HG02943 (cell line): ENCODE data around the gene FILIP1L.

Experiments
- ATAC-seq: cut with Tn5 transposase; IDR thresholded peaks from one replicate; pipeline ENCODE4 v1.9.1; 2021; ENCODE audit warnings: mild to moderate bottlenecking, low read depth, moderate library complexity; ENCODE audit not compliant: unreplicated experiment

The FILIP1L gene

DNA sequence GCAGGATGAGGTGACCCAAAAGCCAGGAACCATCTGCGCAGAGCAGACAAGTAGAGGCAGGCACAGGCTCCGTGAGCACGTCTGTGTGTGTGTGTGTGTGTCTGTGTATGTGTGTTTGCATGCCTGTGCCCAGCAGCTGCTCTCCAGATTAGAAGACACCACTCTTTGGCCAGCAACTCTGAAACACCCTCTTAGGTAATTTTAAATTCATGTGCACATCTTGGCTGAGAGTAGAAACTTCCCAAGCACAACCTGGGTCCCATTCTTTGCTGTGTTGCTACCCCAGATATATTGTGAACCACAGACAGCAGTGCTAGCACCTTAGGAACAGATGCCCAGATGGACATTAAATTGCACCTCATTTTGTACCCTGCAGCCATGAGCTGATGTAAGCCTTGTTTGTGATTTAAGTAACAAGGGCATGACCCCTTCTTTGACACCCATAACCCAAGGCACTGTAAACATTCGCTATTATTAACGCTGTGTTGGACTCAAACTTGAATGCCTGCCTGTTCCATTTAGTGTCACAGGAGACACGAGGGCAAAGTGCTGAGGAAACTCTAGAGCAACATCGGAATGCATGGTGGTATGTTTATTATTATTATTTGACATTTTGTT is at the start of gene FILIP1L:
Gene FILIP1L (minus strand): TSS at position 89 of the 618 bp plus-strand sequence.
- ATAC-seq, result no peak

- ATAC-seq, result no peak
Observed at GRCh38 chr3:100163787-100164186, 49.5 kb upstream of the FILIP1L start.

DNA sequence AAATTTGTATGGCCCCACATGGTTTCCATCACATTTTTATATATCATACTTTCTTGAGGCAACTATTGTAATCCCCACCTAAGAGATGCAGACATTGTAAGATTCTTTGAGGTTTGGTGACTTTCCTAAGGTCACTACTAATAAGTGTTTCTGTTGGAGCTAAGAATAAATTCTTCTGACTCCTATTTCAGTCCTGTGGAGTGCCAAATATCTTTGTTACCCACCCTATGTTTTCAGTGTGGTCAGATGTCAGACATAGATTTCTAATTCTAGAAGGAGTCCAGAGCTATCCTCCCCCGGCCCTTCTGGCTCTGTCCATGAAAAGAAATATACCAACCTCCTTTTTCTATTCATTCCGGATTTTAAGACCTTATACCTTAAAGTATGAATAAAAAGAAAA is 46.2 kb upstream of the FILIP1L start:
- ATAC-seq, result no peak

- no peak for ATAC-seq
Observed at GRCh38 chr3:100159331-100160153, 45.2 kb upstream of the FILIP1L start.

DNA sequence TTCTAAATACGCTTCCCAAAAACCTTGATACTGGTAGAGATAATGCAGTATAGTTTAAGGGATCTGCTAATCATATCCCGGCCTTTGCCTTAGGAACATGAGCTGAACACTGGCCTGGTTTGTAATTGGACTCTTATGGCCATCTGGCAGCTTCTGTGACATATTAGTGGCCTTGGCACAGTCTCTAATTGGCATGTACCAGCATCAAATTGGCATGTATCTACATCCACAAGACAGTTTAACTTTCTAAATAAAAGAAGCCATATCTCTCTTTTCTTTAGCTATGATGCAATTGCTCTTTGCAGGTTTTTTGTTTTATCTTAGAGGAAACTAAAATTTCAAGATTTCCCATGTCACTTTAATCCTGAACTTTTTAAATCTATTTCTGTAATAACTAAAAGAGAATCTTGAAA is 44.6 kb upstream of the FILIP1L start:
- no peak for ATAC-seq

DNA sequence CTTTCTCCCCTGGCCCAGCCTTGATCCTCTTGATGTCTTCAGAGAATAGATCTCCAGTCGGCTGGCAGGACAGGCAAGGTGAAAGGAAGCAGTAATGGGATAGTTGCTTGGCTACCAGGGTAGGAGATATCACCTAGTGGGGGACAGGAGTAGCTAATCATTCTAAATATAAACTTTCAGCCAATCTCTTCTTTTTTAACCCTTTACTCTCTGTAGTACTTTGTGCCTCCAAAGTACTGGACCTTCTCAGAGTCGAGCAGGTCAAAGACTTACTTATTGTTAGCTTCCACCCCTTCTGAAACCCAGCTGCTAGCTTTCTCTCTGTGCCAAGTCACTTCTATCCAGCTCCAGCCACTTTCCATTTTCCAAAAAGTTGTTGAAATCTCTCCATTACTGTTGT is 43.4 kb upstream of the FILIP1L start:
- ATAC-seq, result no peak

DNA sequence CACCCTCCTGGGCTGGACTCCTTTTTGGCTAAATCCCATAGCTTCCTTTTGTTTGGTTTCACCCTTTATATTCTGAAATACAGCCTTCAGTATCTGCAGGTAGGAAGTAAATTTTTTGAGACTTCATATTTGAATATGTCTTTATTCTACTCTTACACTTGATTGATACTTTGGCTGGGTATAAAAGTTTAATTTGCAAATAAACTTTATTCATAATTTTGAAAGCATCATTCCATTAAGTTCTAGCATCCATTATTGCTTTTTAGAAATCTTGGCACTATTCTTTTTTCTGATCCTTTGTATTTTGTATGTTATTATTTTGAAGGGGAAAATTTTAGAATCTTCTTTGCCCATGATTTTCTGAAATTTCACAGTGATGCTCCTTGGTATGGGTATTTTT is 41.3 kb upstream of the FILIP1L start:
- no peak for ATAC-seq

- ATAC-seq, result no peak
Observed at GRCh38 chr3:100155128-100155527, 40.8 kb upstream of the FILIP1L start.

GRCh38 chr3:100154171-100154570 is 39.9 kb upstream of the FILIP1L start:
- no peak for ATAC-seq

GRCh38 chr3:100151024-100151707 is 36.9 kb upstream of the FILIP1L start:
- ATAC-seq, result no peak

DNA sequence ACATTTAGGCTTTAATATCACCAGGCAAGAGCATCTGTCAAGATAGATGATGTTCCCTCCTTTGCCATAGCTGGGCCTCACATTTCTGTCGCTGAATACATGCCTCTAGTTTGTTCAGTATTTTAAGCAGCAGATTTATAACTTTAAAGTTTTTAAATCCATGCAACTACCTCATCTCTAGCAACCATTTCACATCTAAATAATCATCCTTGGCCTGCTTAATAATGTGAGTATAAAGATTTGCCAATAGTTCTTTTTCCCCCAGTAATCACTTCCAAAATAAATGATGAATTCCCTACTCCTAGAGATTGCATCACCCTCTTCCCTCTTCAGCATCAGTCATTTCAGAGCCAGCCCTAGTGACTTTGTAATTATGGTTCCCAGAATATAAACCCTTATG is 36.2 kb upstream of the FILIP1L start:
- no peak for ATAC-seq

- no peak for ATAC-seq
Observed at GRCh38 chr3:100149713-100150415, 35.6 kb upstream of the FILIP1L start.

DNA sequence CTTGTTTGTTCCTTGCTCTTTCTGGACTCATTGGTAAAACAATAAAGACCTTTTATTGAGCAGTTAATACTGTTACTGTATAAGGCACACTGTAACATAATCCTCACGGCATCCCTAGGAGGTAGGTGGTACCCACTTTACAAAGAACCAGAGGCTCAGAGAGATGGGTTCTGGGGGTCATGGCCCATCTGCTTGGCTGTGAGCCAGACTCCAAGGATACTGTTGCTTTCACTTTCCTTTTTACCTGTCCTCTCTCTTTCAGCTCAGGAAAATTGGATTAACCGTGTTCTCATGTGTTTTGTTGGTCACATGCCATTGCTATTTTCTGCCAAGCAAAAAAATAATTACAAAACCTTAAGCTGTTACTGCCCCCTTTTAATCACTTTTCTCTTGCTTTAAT is 34.8 kb upstream of the FILIP1L start:
- ATAC-seq, result no peak

DNA sequence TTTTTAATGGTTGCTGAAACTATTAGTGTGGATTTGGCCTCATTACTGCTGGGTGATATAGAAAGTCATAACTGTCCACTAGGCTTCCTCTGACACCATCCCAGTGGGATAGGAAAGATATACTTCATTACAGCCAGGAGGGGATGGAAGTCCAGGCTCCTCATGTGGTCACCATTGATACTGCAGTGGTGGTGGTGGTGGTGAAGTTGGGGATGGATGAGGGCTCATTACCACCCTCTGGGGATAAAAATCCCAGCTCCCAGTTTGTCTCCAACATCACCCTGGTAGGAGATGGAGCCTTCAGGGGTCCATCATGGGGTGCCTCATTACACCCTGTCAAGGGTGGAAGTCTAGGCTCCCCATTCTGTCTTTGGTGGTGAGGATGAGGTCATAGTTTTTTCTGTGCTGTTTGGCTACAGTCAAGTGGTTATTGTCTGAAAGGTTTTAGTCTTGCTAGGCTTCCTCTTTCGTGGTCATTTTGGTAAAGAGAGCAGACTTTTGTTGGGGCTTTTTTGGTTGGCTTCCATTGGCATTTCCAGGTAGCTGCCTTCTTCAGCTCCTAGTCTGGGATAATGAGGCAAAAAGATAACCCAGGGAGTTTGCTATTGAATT is 30.1 kb upstream of the FILIP1L start:
- ATAC-seq, result no peak

DNA sequence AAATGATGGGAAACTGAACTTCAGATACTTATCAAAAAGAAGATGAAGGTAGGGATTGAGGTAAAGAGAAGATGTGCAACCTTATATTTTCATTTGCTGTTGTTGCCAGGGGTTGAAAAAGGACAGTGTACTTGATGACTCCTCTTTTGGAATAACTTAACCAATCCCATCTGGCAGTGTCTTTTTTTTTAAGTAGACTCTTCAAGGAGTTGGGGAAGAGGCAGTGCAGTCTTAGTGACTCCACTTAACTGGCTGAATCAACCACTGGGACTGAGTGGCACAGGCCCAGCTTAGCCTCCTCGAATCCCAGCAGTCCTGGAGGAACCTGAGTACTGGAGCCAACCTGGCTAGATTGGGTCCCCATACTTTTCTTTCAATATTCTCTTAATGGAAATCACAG is 27.3 kb upstream of the FILIP1L start:
- no peak for ATAC-seq

DNA sequence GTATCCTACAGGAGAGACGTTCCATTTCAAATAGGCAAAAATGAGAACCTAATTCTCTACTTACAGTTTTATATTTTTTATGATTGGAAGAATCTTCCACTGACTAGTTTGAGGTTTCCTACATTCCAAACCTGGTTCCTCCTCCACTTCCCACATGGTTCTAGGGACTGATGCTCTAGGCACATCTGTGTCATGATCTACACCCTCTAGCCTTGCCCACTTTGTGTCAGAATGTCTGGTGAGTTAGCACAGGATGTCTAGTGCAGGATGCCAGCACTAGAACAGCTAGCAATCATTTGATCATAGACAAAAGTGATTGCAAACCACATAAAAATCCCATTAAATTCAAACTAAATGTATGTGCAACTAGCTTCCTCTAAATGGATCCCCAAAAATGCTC is 26.7 kb upstream of the FILIP1L start:
- ATAC-seq, result no peak

- ATAC-seq, result no peak
Observed at GRCh38 chr3:100136921-100137320, 22.6 kb upstream of the FILIP1L start.

GRCh38 chr3:100131241-100131640 is 16.9 kb upstream of the FILIP1L start:
- no peak for ATAC-seq

GRCh38 chr3:100129941-100130340 is 15.6 kb upstream of the FILIP1L start:
- no peak for ATAC-seq

DNA sequence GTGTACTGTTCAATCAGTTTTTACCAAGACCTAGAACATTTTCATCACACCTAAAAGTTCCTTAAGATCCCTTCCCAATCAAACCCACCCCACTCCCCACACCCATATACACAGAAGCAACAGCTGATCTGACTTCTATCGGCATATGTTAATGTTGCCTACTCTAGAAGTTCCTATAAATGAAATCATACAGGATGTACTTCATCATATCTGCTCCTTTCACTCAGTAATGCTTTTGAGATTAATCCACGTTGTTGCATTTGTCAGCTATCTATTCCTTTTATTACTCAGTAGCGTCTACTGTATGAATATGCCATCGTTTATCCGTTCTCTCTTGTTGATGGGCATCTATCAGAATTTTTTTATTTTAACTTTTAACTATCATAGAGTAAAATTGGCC is 14.3 kb upstream of the FILIP1L start:
- ATAC-seq, result no peak

DNA sequence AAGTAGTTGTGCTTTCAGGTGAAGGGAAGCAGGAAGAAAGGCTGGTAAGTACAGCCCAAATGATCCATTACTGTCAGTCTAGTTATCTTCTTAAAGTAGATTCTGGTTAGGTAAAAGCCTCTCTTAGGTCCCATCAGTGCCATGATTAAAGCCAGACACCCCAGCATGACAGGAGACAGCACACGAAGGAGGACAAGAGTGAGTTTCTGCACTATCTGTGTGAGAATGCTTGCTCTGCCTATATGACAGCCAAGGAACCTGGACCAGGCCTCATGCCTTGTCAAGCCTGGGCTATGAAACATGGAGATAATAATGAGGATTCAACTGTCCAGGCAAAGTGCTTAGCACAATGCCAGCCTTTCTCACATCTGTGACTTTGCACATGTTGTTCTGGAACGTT is 13.5 kb upstream of the FILIP1L start:
- ATAC-seq, result no peak
